ENCODE results near the gene NARS2.

- TF ChIP-seq POLR2A (IDR thresholded peaks at IDR 0.05) = no peak
- no peak for TF ChIP-seq CTCF (IDR thresholded peaks at IDR 0.05)
- no peak for TF ChIP-seq POLR2AphosphoS5 (IDR thresholded peaks at IDR 0.05)
- TF ChIP-seq EP300 (IDR thresholded peaks at IDR 0.05) = no peak
These were observed 114.2 kb downstream of the NARS2 start for GRCh38 chr11:78460471-78460870.
